ENCODE results near the gene C1QTNF4.

Gene C1QTNF4

GRCh38 chr11:47607380-47607779, 13.2 kb upstream of the C1QTNF4 start:
- TF ChIP-seq CTCF (IDR thresholded peaks at IDR 0.05; ENCODE audit: low read depth, low read length, missing control alignments) = no peak
- no peak overlapping the region for H3K4me3 ChIP-seq (ENCODE audit: low read depth, low read length)
- DNase-seq (ENCODE audit: low read depth) = no peak

GRCh38 chr11:47606731-47607130, 12.5 kb upstream of the C1QTNF4 start:
- no peak for DNase-seq (ENCODE audit: low read depth)
- no peak for TF ChIP-seq CTCF (IDR thresholded peaks at IDR 0.05; ENCODE audit: low read depth, low read length, missing control alignments)
- H3K4me3 ChIP-seq (ENCODE audit: low read depth, low read length) = no peak overlapping the region

- no peak for TF ChIP-seq CTCF (IDR thresholded peaks at IDR 0.05; ENCODE audit: low read depth, low read length, missing control alignments)
- no peak overlapping the region for H3K4me3 ChIP-seq (ENCODE audit: low read depth, low read length)
- no peak for DNase-seq (ENCODE audit: low read depth)
Measured at GRCh38 chr11:47605921-47606320, 11.7 kb upstream of the C1QTNF4 start.

- DNase-seq (ENCODE audit: low read depth) = no peak
- TF ChIP-seq CTCF (IDR thresholded peaks at IDR 0.05; ENCODE audit: low read depth, low read length, missing control alignments) = no peak
- H3K4me3 ChIP-seq (ENCODE audit: low read depth, low read length) = no peak overlapping the region
Measured at GRCh38 chr11:47603295-47603694, 9.1 kb upstream of the C1QTNF4 start.

GRCh38 chr11:47599902-47600301, 5.7 kb upstream of the C1QTNF4 start:
- TF ChIP-seq CTCF (IDR thresholded peaks at IDR 0.05; ENCODE audit: low read depth, low read length, missing control alignments) = no peak
- no peak overlapping the region for H3K4me3 ChIP-seq (ENCODE audit: low read depth, low read length)
- DNase-seq (ENCODE audit: low read depth) = no peak

GRCh38 chr11:47595967-47596366, 1.8 kb upstream of the C1QTNF4 start:
- TF ChIP-seq CTCF (IDR thresholded peaks at IDR 0.05; ENCODE audit: low read depth, low read length, missing control alignments) = no peak
- DNase-seq (ENCODE audit: low read depth) = no peak
- no peak overlapping the region for H3K4me3 ChIP-seq (ENCODE audit: low read depth, low read length)

- DNase-seq (ENCODE audit: low read depth) = no peak
- no peak for TF ChIP-seq CTCF (IDR thresholded peaks at IDR 0.05; ENCODE audit: low read depth, low read length, missing control alignments)
- no peak overlapping the region for H3K4me3 ChIP-seq (ENCODE audit: low read depth, low read length)
Measured at GRCh38 chr11:47595029-47595428, 818 bp upstream of the C1QTNF4 start.
